DMS79 treated with DMSO at 0.1 percent for 48 hours (cell line): Measurements from ENCODE around the gene MED25.

Source experiments
- DNase-seq: peaks from one replicate; lab custom pipeline; 2025; lab: John Stamatoyannopoulos, UW

The MED25 gene

GRCh38 chr19:49816590-49816989 lies 1.5 kb upstream of the MED25 start:
- no peak for DNase-seq

GRCh38 chr19:49818649-49819370 lies 721 bp downstream of the MED25 start:
- DNase-seq = no peak

- DNase-seq = peak; percentile 13
These were observed 1.5 kb downstream of the MED25 start for GRCh38 chr19:49819452-49820115.

GRCh38 chr19:49820125-49820524 lies 2.0 kb downstream of the MED25 start:
- DNase-seq = peak; percentile 84

- peak; percentile 89 for DNase-seq
These were observed 5.4 kb downstream of the MED25 start for GRCh38 chr19:49823472-49823871.

DNA sequence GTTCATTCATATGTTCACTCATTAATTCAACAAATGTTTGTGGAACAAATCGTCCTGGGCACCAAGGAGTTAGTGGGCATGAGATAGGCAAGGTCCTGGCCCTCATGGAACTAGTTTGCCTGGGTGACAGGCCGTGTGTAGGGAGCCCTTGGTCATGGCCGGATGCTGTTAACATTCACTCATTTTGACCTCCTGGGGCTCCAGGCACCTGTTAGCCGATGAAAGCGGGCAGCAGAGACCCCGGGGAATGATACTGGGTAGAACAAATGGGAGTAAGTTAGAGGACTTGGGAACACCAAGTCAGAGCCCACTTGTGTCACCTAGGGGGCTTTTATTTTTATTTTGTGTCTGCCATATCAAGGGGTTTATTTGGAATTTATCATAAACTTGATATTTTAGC lies 6.6 kb downstream of the MED25 start:
- DNase-seq = no peak

DNA sequence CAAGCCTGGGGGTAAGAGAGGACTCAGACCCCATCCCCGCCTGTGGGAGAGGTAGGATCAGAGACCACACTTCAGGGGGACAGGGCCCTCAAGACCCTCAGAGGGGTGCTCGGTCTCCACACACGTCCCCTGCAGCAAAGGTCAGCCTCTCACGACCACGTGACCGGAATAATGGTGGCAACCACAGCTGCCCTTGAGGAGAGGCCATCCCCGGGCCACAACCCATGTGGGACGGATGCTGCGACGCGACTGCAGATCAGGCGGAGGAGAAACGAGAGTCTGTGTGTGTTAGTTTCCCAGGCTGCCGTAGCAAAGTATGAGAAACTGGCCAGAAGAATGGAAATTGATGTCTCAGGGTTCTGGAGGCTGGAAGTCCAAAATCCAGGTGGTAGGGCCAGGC lies 8.9 kb downstream of the MED25 start:
- DNase-seq = no peak

DNA sequence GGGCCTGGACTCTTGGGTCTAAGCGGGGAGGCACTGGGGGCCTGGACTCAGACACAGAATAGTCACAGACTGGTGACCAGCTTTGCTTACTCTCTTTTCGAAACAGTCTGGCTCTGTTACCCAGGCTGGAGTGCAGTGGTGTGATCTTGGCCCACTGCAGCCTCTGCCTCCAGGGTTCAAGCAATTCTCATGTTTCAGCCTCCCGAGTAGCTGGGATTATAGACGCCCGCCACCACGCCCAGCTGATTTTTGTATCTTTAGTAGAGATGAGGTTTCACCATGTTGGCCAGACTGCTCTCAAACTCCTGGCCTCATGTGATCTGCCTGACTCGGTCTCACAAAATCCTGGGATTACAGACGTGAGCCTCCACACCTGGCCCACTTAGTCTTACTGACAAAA lies 11.1 kb downstream of the MED25 start:
- DNase-seq = no peak

DNA sequence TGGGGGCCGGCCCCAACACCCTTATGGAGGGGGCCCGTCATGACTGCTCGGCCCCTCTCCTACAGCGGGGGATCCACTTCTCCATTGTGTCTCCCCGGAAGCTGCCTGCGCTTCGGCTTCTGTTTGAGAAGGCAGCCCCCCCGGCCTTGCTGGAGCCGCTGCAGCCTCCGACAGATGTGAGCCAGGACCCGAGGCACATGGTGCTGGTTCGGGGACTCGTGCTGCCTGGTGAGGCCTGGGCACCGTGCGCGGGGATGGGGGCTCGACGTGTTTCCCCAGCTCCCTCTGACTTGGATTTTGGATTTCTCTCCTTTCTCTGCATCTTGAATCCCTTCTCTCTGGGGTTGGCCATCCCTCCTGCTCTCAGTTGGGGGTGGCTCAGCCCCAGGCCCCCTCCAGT lies 11.6 kb downstream of the MED25 start:
- DNase-seq = no peak

GRCh38 chr19:49830766-49831165 lies 12.7 kb downstream of the MED25 start:
- DNase-seq = no peak

- DNase-seq = no peak
These were observed 13.5 kb downstream of the MED25 start for GRCh38 chr19:49831592-49831991.

DNA sequence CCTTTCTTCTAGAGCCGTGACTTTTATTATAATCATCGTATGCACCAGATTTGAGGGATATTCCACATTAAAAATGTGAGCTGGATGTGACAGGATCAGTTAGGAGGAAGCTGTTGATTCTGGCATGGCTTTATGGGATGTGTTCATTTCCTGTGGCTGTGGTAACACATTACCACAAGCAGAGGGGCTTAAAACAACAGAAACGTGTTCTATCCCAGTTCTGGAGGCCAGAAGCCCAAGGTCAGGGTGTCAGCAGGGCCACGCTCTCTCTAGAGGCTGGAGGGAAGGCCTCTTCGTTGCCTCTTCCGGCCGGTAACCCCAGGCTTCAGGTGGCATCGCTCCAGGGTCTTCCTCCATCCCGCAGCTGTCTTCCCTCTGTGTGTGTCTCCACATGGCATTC lies 14.5 kb downstream of the MED25 start:
- no peak for DNase-seq

- no peak for DNase-seq
These were observed 15.5 kb downstream of the MED25 start for GRCh38 chr19:49833599-49833998.

DNA sequence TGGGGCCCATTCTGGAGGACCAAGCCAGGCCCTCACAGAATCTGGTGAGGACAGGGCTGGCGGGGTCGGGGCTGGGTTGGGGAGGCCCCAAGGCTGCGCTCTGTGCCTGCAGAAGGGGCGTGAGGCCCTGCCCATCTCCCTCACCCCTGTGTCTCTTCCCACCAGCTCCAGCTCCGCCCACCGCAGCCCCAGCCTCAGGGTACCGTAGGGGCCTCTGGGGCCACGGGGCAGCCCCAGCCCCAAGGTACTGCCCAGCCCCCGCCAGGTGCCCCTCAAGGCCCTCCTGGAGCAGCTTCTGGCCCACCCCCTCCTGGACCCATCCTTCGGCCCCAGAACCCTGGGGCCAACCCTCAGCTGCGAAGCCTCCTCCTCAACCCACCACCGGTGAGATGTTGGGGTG lies 17.5 kb downstream of the MED25 start:
- DNase-seq = no peak

DNA sequence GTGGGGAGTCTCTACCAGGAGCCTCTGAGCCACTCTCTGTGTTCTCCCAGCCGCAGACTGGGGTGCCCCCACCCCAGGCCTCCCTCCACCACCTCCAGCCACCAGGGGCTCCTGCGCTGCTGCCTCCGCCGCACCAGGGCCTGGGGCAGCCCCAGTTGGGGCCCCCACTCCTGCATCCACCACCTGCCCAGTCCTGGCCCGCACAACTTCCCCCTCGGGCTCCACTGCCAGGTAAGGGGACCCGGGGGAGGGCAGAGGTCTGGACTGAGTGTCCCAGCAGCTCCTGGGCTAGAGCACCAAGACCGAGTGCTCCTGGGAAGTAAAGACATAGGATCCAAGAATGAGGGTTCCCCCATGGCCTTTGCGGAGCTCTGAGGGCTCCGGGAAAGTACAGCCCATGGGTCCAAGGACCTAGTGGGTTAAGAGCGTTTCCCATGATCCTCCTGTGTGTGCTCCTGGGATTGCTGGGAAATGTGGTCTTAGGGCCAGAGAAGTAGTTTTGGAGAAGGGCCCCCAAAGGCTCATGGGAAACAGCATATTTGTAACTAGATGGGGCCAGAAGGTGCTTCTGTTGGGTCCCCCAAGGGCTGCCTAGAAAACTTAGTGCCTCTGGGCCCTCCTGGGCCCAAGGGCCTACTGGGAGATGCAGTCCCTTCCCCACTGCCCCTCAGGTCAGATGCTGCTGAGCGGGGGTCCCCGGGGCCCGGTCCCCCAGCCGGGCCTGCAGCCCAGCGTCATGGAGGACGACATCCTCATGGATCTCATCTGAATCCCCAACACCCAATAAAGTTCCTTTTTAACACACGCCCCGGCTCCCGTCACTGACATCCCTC lies 18.3 kb downstream of the MED25 start:
- no peak for DNase-seq

DNA sequence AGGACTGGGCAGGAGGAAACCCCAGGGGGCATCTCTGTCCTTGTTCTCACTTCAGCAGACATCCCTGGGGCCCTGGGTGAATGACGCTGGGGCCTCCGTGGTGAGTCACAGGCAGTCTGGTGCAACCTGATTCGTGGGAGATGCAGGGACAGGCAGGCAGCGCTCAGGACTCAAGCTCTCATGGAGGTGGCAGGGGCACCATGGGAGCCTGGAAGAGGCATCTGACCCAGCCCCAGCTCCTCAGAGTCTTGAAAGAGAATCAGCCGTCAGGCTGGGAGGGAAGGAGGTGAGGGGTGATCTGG lies 18.9 kb downstream of the MED25 start:
- DNase-seq = no peak

DNA sequence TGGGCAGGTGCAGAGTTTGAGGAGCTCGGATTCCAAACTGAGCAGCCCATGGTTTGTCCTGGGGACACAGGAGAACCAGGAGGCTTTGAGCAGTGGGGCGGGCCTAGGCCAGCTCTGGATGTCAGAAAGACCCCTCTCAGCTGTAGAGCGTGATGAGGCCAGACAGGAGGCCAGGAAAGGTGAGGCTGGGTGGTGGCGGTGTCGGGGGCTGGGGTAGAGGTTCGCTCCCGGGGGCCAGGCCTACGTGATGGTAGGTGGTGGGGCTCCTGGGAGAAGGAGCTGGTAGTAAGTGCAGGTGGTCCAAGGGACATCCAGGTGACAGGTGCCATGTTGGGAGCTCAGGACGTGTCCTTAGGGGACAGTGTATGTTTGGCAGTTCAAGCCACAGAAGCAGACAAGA lies 19.3 kb downstream of the MED25 start:
- no peak for DNase-seq

GRCh38 chr19:49838885-49839588 lies 20.9 kb downstream of the MED25 start:
- DNase-seq = no peak

DNA sequence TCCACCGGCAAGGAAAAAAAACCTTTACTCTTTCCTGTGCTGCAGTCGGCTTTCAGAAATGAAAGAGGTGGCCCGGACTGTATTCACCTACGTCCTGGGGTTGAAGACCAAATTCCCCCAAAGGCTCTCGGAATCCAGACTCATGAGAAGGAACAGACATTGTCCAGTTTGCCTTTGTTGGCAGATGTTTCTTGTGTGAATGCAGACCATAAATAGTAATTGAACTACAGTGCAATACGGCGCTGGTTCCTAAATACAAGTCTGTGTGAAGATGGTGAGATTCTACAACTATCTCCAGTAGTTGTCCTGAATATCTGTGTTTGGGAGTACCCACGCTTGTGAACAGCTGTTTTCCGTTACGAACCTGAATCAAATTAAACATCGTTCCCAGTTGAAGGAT lies 21.6 kb downstream of the MED25 start:
- no peak for DNase-seq

GRCh38 chr19:49840321-49840720 lies 22.2 kb downstream of the MED25 start:
- no peak for DNase-seq

GRCh38 chr19:49840736-49841249 lies 22.7 kb downstream of the MED25 start:
- DNase-seq = no peak

DNA sequence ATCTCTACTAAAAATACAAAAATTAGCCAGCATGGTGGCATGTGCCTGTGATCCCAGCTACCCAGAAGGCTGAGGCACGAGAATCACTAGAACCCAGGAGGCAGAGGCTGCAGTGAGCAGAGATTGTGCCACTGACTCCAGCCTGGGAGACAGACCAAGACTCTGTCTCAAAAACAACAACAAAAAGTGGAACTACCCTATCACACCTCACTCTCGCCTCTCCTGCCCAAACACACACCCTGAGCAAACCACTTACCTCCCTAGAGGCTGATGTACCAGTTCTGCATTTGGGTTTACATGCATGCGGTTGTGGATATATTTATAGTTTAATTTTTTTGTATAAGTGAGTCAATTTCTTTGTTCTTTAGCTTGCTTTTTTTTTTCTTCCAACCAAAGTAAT lies 25.2 kb downstream of the MED25 start:
- DNase-seq = no peak
